Loucy (cell line): ENCODE measurements around the gene TECPR2.

Experiments used
- H2AFZ ChIP-seq: fragments of 200-600 bp; sonication (generic); 2 replicates; pipeline ENCODE4 v1.6.0; 2016; ENCODE audit warnings: antibody characterized with exemption, mild to moderate bottlenecking, low read length, moderate library complexity
- H3F3A ChIP-seq: fragments of 200-600 bp; 2 replicates; pipeline ENCODE4 v1.6.0; 2016; ENCODE audit warnings: antibody characterized with exemption, low read depth, mild to moderate bottlenecking
- H3K27me3 ChIP-seq: fragments of 200-600 bp; sonication (generic); 2 replicates; pipeline ENCODE4 v1.6.1; 2014; ENCODE audit warnings: low read length, mild to moderate bottlenecking; ENCODE audit not compliant: insufficient read depth, poor library complexity, severe bottlenecking
- H3K36me3 ChIP-seq: fragments of 200-600 bp; sonication (generic); 2 replicates; pipeline ENCODE4 v1.6.1; 2016; ENCODE audit warnings: low read length; ENCODE audit not compliant: insufficient read depth
- H3K4me1 ChIP-seq: fragments of 200-600 bp; sonication (generic); 2 replicates; pipeline ENCODE4 v1.5.1; 2014; ENCODE audit warnings: low read length, mild to moderate bottlenecking; ENCODE audit not compliant: insufficient read depth, poor library complexity, severe bottlenecking
- H3K4me2 ChIP-seq: fragments of 200-600 bp; sonication (generic); 2 replicates; pipeline ENCODE4 v1.6.0; 2014; ENCODE audit warnings: antibody characterized with exemption, low read length, low read depth, mild to moderate bottlenecking; ENCODE audit not compliant: poor library complexity, severe bottlenecking
- H3K4me3 ChIP-seq: fragments of 200-600 bp; sonication (generic); 2 replicates; pipeline ENCODE4 v1.5.1; 2014; ENCODE audit warnings: low read length, mild to moderate bottlenecking, mixed read lengths; ENCODE audit not compliant: poor library complexity, severe bottlenecking
- H3K79me2 ChIP-seq: fragments of 200-600 bp; sonication (generic); 2 replicates; pipeline ENCODE4 v1.6.1; 2014; ENCODE audit warnings: low read length; ENCODE audit not compliant: insufficient read depth
- H3K9ac ChIP-seq: fragments of 200-600 bp; sonication (generic); 2 replicates; pipeline ENCODE4 v1.6.0; 2014; ENCODE audit warnings: mild to moderate bottlenecking, low read depth, low read length, moderate library complexity; ENCODE audit not compliant: poor library complexity, severe bottlenecking
- H3K9me2 ChIP-seq: fragments of 200-600 bp; sonication (generic); replicated peaks from 2 replicates; pipeline ENCODE4 v1.6.1; 2016; ENCODE audit warnings: low read depth, low read length, mixed read lengths
- H3K9me3 ChIP-seq: fragments of 200-600 bp; sonication (generic); 2 replicates; pipeline ENCODE4 v1.6.1; 2014; ENCODE audit warnings: mild to moderate bottlenecking, antibody characterized with exemption, low read length, low read depth; ENCODE audit not compliant: insufficient read depth
- H4K20me1 ChIP-seq: fragments of 200-600 bp; sonication (generic); 2 replicates; pipeline ENCODE4 v1.6.0; 2014; ENCODE audit warnings: antibody characterized with exemption, low read length, mild to moderate bottlenecking; ENCODE audit not compliant: insufficient read depth, poor library complexity, severe bottlenecking
- EZH2phosphoT487 ChIP-seq: fragments of 200-600 bp; IDR thresholded peaks from 2 replicates; pipeline ENCODE4 v1.6.1; 2018; ENCODE audit warnings: antibody characterized with exemption, mild to moderate bottlenecking, moderate library complexity, borderline replicate concordance
- TF ChIP-seq, protein P1 (sequence below): fragments of 200-600 bp; sonication (generic); conservative IDR thresholded peaks from 2 replicates; pipeline ENCODE4 v1.5.1; 2014; ENCODE audit warnings: mild to moderate bottlenecking, antibody characterized with exemption, low read length

Gene TECPR2

DNA sequence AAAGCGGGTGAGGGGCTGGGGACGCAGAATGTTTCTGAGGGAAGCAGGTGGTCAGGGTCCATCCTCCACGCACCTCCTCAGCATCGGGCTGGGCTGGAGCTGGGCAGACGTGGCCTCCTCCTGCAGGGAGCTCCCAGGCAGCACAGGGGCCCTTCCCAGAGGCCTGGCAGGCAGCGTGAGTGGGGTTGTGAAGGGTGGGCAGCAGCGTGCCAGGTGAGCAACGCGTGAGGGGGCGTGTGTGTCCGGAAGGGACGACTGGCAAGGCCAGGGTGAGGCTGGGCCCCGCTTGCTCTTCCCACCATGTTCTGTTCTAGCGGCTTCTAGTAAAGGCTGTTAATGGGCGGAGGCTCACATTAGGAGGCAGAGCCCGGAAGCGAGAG is 129.8 kb downstream of the TECPR2 start:
- Histone ChIP-seq H3K9me2 (no peaks in the 10 kb centered on the region), H3K4me3 (no peak overlapping the region), H3K9ac (no peak overlapping the region), H3K9me3 (no peaks in the 10 kb centered on the region), H3K4me2 (no peak overlapping the region), H3K36me3 (no peaks in the 10 kb centered on the region), H3K27me3 (no peaks in the 10 kb centered on the region), H3K79me2 (no peaks in the 10 kb centered on the region), H3K4me1 (no peaks in the 10 kb centered on the region), H4K20me1 (no peaks in the 10 kb centered on the region), H2AFZ (no peak overlapping the region), H3F3A (no peaks in the 10 kb centered on the region)
- no peak for TF ChIP-seq EZH2phosphoT487
- TF ChIP-seq, protein P1, sequence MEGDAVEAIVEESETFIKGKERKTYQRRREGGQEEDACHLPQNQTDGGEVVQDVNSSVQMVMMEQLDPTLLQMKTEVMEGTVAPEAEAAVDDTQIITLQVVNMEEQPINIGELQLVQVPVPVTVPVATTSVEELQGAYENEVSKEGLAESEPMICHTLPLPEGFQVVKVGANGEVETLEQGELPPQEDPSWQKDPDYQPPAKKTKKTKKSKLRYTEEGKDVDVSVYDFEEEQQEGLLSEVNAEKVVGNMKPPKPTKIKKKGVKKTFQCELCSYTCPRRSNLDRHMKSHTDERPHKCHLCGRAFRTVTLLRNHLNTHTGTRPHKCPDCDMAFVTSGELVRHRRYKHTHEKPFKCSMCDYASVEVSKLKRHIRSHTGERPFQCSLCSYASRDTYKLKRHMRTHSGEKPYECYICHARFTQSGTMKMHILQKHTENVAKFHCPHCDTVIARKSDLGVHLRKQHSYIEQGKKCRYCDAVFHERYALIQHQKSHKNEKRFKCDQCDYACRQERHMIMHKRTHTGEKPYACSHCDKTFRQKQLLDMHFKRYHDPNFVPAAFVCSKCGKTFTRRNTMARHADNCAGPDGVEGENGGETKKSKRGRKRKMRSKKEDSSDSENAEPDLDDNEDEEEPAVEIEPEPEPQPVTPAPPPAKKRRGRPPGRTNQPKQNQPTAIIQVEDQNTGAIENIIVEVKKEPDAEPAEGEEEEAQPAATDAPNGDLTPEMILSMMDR, result no peak

DNA sequence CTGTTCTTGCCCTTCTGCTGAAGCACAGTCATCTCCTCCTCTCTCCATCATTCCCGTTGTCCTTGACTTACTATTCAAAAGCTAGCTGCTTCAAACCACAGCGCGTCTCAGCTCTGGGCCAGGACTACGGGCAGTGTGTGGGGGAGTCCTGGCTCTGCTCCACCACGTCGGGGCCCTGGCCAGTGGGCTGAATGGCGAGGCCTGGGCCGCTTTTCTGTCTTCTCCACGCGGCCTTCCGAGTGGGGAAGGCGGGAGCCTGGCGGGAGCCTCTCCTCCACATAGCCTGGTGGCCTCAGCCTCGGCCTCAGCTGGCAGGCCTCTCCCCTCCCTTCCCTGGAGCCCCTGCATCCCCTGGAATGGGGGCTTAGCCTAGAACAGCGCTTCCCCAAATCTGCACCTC is 130.4 kb downstream of the TECPR2 start:
- no peaks in the 10 kb centered on the region for H3K4me1 ChIP-seq
- no peak overlapping the region for H3K4me3 ChIP-seq
- no peak overlapping the region for H2AFZ ChIP-seq
- H3K4me2 ChIP-seq, result no peak overlapping the region
- no peak overlapping the region for H3K9ac ChIP-seq
- H3K9me3 ChIP-seq, result no peaks in the 10 kb centered on the region
- H3K27me3 ChIP-seq, result no peaks in the 10 kb centered on the region
- H3F3A ChIP-seq, result no peaks in the 10 kb centered on the region
- no peaks in the 10 kb centered on the region for H3K9me2 ChIP-seq
- no peaks in the 10 kb centered on the region for H4K20me1 ChIP-seq
- no peak for TF ChIP-seq EZH2phosphoT487
- TF ChIP-seq, protein P1, result no peak
- no peaks in the 10 kb centered on the region for H3K36me3 ChIP-seq
- H3K79me2 ChIP-seq, result no peaks in the 10 kb centered on the region

DNA sequence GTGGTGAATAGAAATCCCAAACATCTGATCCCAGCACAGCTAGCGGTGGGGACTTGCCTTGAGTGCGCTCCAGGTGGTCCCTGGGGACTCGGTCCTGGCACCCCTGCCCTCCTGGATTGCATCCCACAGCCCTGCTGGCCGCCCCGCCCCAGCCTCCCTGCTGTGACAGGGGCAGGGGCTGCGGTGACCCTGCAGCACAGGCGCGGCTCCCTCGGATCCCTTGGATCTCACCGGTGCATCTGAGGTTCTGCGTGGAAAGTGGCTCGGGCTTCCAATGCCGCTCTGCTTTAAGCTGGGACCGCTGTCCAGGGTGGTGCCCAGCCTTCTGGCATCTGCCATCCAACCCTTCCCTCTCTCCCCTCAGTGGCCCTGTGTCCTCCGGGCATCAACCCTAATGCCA is 130.8 kb downstream of the TECPR2 start:
- no peaks in the 10 kb centered on the region for H3K9me3 ChIP-seq
- no peaks in the 10 kb centered on the region for H3K27me3 ChIP-seq
- H3K9me2 ChIP-seq, result no peaks in the 10 kb centered on the region
- TF ChIP-seq, protein P1, result no peak
- TF ChIP-seq EZH2phosphoT487, result no peak
- no peaks in the 10 kb centered on the region for H3K36me3 ChIP-seq
- no peak overlapping the region for H3K4me3 ChIP-seq
- no peaks in the 10 kb centered on the region for H3K79me2 ChIP-seq
- no peak overlapping the region for H3K4me2 ChIP-seq
- no peaks in the 10 kb centered on the region for H4K20me1 ChIP-seq
- no peaks in the 10 kb centered on the region for H3K4me1 ChIP-seq
- no peak overlapping the region for H2AFZ ChIP-seq
- H3F3A ChIP-seq, result no peaks in the 10 kb centered on the region
- no peak overlapping the region for H3K9ac ChIP-seq
